Measurements from ENCODE around the gene ADAM8.

ADAM8 gene

GRCh38 chr10:133312016-133312768 lies 35.5 kb upstream of the ADAM8 start:
- TF ChIP-seq CTCF (IDR thresholded peaks at IDR 0.05; ENCODE audit: borderline replicate concordance, extremely low read depth, low read length, poor library complexity, severe bottlenecking) (no peak), EZH2 (IDR thresholded peaks at IDR 0.05; ENCODE audit: borderline replicate concordance, low read depth, low read length, severe bottlenecking) (no peak)
- H3K4me3 ChIP-seq (ENCODE audit: low read depth in 1 of 2, low read length in 2 of 2): no peak overlapping the region
- H3K36me3 ChIP-seq (ENCODE audit: insufficient read depth, low read length): peaks cover 36% of the 10 kb centered on the region
- H3K9me3 ChIP-seq (ENCODE audit: insufficient read depth, low read length, severe bottlenecking): no peaks in the 10 kb centered on the region
- H3K79me2 ChIP-seq (ENCODE audit: insufficient read depth, low read length): peaks cover 19% of the 10 kb centered on the region
- no peak overlapping the region for H3K9ac ChIP-seq (ENCODE audit: low read depth, low read length)
- H3K27me3 ChIP-seq (ENCODE audit: insufficient read depth, low read length, poor library complexity): no peaks in the 10 kb centered on the region
- peaks cover 20% of the 10 kb centered on the region for H3K4me1 ChIP-seq (ENCODE audit: insufficient read depth, low read length)
- DNase-seq (no peak), ATAC-seq (ENCODE audit: insufficient read depth, low read depth) (no peak)
- peaks cover 30% of the 10 kb centered on the region for H4K20me1 ChIP-seq (ENCODE audit: insufficient read depth, low read length)
- no peak overlapping the region for H2AFZ ChIP-seq (ENCODE audit: low read depth, low read length)
- no peak overlapping the region for H3K27ac ChIP-seq (ENCODE audit: low read length)
- no peak overlapping the region for H3K4me2 ChIP-seq (ENCODE audit: insufficient read depth, low read length)

- H2AFZ ChIP-seq (ENCODE audit: low read depth, low read length): no peak overlapping the region
- no peaks in the 10 kb centered on the region for H3K9me3 ChIP-seq (ENCODE audit: insufficient read depth, low read length, severe bottlenecking)
- no peak for DNase-seq
- peaks cover 25% of the 10 kb centered on the region for H3K79me2 ChIP-seq (ENCODE audit: insufficient read depth, low read length)
- TF ChIP-seq CTCF (IDR thresholded peaks at IDR 0.05; ENCODE audit: borderline replicate concordance, extremely low read depth, low read length, poor library complexity, severe bottlenecking) (no peak), EZH2 (IDR thresholded peaks at IDR 0.05; ENCODE audit: borderline replicate concordance, low read depth, low read length, severe bottlenecking) (no peak)
- H3K4me3 ChIP-seq (ENCODE audit: low read depth in 1 of 2, low read length in 2 of 2): no peak overlapping the region
- H4K20me1 ChIP-seq (ENCODE audit: insufficient read depth, low read length): peaks cover 35% of the 10 kb centered on the region
- no peak overlapping the region for H3K4me2 ChIP-seq (ENCODE audit: insufficient read depth, low read length)
- ATAC-seq (ENCODE audit: insufficient read depth, low read depth): no peak
- H3K27ac ChIP-seq (ENCODE audit: low read length): no peak overlapping the region
- peaks cover 36% of the 10 kb centered on the region for H3K36me3 ChIP-seq (ENCODE audit: insufficient read depth, low read length)
- no peaks in the 10 kb centered on the region for H3K27me3 ChIP-seq (ENCODE audit: insufficient read depth, low read length, poor library complexity)
- H3K4me1 ChIP-seq (ENCODE audit: insufficient read depth, low read length): peaks cover 26% of the 10 kb centered on the region
- no peak overlapping the region for H3K9ac ChIP-seq (ENCODE audit: low read depth, low read length)
Observed at GRCh38 chr10:133311570-133311969, 34.9 kb upstream of the ADAM8 start.

DNA sequence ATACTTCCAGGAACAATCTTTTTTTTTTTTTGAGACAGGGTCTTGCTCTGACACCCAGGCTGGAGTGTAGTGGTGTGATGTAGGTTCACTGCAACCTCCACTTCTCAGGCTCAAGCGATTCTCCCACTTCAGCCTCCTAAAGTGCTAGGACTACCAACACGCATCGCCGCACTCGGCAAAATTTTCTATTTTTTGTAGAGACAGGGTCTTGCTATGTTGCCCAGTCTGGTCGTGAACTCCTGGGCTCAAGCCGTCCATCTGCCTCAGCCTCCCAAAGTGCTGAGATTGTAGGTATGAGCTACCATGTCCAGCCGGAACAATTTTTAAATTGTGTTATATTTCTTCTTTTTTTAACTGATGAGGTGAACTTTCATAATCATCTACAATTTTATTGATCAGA lies 34.1 kb upstream of the ADAM8 start:
- peaks cover 41% of the 10 kb centered on the region for H4K20me1 ChIP-seq (ENCODE audit: insufficient read depth, low read length)
- peaks cover 32% of the 10 kb centered on the region for H3K79me2 ChIP-seq (ENCODE audit: insufficient read depth, low read length)
- no peak for ATAC-seq (ENCODE audit: insufficient read depth, low read depth)
- H3K9ac ChIP-seq (ENCODE audit: low read depth, low read length): no peak overlapping the region
- H3K4me2 ChIP-seq (ENCODE audit: insufficient read depth, low read length): no peak overlapping the region
- H2AFZ ChIP-seq (ENCODE audit: low read depth, low read length): no peak overlapping the region
- no peaks in the 10 kb centered on the region for H3K9me3 ChIP-seq (ENCODE audit: insufficient read depth, low read length, severe bottlenecking)
- H3K4me3 ChIP-seq (ENCODE audit: low read depth in 1 of 2, low read length in 2 of 2): no peak overlapping the region
- DNase-seq: no peak
- no peaks in the 10 kb centered on the region for H3K27me3 ChIP-seq (ENCODE audit: insufficient read depth, low read length, poor library complexity)
- H3K36me3 ChIP-seq (ENCODE audit: insufficient read depth, low read length): peaks cover 36% of the 10 kb centered on the region
- peaks cover 27% of the 10 kb centered on the region for H3K4me1 ChIP-seq (ENCODE audit: insufficient read depth, low read length)
- TF ChIP-seq CTCF (IDR thresholded peaks at IDR 0.05; ENCODE audit: borderline replicate concordance, extremely low read depth, low read length, poor library complexity, severe bottlenecking) (no peak), EZH2 (IDR thresholded peaks at IDR 0.05; ENCODE audit: borderline replicate concordance, low read depth, low read length, severe bottlenecking) (no peak)
- no peak overlapping the region for H3K27ac ChIP-seq (ENCODE audit: low read length)

Data from DND-41 (cell line).